ENCODE results near the gene FBXO27.
"Not testable (repeated sequence)": the region's sequence is repeated elsewhere in the genome, so short reads cannot be mapped to it uniquely, and the experiment has no call there.

FBXO27 gene

DNA sequence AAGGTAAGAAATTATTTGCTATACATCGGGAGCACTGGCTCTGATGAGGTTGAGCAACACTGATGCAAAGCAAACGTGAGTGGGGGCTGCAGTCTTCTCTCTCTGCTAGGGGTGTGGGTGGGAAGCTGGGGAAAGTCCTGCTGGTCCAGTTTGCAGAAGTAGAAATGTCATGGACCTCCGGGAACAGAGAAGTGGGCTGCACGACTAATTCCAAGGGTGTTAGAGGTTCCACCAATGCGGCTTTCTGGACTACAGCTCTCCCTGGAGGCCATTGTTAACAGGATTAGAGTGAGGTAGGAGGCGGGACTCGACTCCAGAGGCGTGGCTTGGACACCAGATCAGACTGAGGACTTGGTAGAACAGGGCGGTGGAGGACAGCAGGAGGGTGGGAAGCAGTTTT is 5.7 kb upstream of the FBXO27 start:
- DNase-seq (ENCODE audit: low read depth) = no peak

DNA sequence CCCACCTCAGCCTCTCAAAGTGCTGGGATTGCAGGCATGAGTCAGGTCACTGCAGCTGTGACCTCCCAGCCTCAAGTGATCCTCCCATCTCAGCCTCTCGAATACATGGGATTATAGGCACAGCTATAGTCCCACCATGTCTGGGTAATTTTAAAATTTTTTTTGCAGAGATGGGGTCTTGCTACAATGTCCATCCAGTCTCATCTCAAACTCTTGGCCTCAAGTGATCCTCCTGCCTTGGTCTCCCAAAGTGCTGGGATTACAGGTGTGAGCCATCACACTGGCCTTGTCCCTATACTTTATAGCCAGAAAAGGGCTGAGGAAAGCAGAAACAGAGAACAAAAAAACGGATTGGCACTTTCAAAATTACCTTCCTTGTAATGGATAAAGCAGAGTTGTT is 4.8 kb upstream of the FBXO27 start:
- DNase-seq (ENCODE audit: low read depth) = no peak

DNA sequence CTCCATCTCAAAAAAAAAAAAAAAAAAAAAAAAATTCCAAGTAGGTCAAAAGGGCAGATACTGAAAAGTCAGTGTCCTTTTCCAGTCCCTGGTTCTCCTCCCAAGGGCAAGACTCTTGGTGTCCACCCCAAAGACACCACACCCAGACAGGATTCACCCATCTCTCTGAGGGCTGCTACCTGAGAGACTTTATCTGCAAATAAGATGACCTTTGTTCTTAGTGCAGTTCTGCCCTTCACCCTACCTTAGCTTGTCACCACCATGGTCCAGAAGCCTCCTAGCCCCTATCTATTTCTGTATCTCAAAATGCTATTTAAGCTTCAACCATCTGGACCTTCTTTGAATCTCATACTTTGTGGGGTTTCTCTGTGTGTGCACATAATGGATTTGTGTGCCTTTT is 4.2 kb upstream of the FBXO27 start:
- no peak for DNase-seq (ENCODE audit: low read depth)

DNA sequence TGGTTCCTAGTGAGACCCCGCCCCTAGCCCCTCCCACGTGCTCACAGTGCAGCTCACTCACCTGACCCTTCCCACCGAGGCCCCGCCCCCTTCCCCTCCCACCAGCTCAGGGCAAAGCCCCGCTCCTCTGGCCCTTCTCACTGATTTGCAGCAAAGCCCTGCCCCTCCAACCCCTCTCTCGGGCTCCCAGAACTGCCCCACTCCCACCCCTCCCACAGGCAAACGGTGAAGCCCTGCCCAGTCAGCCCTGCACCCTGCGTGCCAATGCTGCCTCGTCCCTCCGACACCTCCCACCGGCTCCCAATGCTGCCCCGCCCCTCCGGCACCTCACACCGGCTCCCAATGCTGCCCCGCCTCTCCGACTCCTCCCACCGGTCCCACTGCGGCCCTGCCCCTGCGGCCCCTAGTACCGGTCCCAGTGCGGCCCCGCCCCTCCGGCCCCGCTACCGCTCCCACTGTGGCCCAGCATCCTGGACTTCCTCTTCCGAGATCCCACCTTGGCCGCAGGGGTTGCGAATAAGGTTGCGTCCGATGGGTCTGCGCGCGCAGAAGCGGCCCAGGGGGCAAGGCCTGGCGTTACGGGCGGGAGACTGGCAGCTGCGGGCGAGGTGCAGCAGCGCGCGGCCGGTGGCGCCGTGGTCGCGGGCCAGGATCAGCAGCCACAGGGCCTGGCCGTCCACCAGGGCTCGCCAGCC is 834 bp downstream of the FBXO27 start:
- no peak for DNase-seq (ENCODE audit: low read depth)

DNA sequence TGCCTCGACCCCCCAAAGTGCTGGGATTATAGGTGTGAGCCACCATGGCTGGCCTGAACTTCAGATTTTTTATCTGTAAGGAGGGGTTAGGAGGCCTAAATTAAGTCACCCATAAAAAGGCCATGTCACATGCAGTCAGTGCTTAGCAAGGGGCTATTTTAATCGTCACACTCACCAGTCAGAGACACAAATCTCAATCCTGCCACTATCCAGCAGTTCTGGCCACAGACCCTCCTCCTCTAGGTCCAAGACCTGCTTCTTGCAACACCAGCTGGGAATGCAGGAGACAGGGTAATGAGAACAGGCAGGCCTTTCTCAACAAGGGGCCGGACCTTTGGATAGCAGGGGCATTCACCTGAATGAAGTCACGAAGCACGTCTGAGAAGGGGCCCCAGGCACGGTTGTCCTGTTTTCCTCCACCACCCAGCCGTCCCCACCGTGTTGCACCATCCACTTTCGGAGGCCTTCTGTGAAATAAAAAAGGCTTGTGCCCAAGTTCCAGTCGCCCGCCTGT is 1.4 kb downstream of the FBXO27 start:
- DNase-seq (ENCODE audit: low read depth) = no peak

DNA sequence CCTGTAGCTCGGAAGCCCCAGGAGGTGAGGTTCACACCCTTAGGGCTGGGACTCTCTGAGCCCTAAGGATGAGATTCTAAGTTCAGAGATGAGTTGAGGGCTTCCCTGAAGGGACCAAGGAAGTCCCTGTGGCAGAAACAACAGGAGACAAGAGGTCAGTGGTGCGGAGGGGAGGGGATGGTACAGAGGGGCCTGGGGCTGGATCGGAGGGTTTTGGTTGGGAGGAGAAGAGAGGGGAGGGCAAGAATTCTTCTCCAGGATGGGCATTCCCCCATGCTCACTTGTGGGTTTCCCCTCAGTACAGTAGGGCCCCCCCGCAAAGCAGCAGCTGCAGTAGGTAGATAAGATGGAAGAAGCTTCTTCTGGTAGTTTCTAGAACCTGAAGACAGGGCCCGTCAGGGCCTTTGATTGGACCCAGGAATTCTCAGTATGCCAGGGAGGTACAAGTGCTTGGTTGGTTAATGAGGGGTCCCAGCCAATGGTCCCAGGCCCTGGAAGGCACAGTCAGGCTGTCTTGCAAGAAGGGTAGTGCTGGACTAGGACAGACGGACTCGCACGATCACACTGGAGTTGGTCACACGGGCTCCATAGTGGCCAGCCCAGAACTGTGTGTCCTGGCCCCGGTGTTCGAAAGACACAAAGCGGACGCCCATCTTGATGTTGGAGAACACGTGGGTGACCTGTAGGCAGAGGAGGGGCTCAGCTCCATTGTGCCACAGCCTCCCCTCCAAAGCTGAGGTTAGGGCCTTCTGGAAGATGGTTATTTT is 7.3 kb downstream of the FBXO27 start:
- DNase-seq (ENCODE audit: low read depth) = no peak

DNA sequence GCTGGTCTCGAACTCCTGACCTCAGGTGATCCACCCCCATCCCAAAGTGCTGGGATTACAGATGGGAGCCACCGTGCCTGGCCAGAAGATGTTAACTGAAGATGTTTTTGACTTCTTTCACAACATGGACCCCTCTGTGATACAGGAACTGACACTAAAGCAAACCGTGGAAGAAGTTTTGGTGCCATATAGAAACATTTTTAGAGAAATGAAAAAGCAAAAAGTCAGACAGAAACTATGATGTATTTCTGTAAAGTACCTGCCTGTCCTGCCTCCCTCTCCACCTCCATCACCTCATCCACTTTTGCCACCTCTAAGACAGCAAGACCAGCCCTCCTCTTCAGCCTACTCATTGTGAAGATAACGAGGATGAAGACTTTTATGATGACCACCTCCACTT is 11.3 kb downstream of the FBXO27 start:
- no peak for DNase-seq (ENCODE audit: low read depth)

DNA sequence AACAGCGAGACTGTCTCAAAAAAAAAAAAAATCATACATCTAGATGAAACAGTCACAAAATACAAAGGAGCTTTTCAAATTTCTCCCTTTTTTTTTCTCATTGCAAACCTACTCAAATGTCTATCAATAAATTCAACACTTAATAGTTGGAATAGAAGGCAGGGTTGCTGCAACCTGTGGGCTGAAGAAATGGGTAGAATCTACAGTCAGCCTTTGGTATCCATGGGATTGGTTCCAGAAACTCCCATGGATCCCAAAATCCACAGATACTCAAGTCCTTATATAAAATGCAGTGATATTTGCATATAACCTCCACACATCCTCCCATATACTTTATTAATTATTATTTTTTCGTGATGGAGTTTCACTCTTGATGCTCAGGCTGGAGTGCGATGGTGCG is 14.7 kb downstream of the FBXO27 start:
- DNase-seq (ENCODE audit: low read depth) = no peak

DNA sequence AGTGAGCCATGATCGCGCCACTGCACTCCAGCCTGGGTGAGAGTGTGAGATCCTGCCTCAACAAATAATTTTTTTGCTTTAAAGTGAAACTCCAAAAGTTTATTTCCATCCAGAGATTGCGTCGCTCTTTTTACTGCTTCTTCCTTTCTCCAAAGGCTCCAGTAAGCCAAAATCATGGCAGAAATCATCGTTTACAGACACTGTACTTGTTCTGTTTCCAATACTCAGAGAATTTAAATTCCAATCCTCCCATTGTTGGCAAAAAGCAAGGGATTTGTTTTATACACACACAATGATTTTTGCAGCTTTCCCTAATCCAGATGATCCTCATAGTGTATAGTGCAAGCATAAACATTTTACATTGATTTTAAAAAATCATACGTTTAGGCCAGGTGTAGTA is 15.3 kb downstream of the FBXO27 start:
- DNase-seq (ENCODE audit: low read depth) = no peak

DNA sequence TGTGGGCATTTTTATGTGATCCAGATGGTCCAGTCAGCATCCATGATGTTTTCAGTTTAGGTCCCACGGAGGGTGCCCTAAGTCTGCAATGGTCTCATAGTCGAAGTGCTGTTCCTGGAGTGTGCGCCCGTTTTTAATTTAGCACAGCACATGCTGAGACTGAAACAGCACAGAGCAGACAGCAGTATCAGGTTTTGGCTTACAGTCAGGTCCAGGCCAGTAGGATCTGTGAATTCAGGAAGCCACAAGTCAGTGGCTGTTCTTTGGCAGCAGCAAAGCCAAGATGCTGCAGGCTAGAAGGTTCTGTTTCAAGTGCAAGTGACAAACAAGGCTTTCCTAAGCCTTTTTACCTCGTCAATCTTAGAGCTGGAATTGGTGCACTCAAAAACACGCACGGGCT is 18.3 kb downstream of the FBXO27 start:
- no peak for DNase-seq (ENCODE audit: low read depth)

DNA sequence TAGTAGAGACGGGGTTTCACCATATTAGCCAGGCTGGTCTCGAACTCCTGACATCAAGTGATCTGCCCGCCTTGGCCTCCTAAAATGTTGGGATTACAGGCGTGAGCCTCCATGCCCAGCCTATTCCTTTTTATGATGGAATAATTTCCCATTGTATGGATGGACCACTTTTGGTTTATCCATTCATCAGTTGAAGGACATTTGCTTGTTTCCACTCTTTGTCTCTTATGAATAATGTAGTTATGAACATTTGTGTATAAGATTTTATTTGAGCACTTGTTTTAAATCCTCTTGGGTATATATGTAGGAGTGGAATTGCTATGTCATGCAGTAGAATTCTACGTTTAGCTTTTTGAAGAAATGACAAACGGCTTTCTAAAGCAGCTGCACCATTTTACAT is 23.3 kb downstream of the FBXO27 start:
- DNase-seq (ENCODE audit: low read depth) = no peak

DNA sequence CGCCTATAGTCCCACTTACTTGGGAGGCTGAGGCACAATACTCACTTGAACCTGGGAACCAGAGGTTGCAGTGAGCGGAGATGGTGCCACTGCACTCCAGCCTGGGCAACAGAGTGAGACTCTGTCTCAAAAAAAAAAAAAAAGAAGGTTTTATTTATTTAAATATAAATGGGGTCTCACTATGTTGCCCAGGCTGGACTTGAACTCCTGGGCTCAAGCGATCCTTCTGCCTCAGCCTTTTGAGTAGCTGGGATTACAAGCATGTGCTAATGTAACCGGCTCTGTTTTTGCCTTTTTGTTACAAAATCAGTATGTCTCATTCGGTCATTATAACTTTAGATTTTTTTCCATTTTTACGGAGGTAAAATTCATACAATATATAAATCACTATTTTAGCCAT is 24.2 kb downstream of the FBXO27 start:
- no peak for DNase-seq (ENCODE audit: low read depth)

DNA sequence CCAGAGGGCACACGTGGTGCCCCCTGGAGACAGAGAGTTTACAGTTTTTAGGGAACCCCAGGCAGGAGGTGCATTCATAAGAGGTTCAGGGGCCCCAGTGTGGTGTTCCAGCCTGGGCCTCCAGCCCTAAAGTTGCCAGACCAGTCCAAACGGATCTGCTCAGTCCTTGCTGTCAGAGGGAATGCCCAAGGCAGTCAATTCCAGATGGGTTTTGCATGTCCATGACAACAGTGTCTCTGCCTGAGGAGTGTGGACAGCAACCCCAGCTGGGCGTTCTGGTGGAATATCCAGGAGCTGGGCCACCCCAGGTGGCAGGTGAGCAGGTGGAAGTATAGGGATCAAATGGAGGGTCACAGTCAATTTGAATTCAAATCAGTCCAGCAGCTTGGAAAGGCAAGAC is 25.3 kb downstream of the FBXO27 start:
- no peak for DNase-seq (ENCODE audit: low read depth)

DNA sequence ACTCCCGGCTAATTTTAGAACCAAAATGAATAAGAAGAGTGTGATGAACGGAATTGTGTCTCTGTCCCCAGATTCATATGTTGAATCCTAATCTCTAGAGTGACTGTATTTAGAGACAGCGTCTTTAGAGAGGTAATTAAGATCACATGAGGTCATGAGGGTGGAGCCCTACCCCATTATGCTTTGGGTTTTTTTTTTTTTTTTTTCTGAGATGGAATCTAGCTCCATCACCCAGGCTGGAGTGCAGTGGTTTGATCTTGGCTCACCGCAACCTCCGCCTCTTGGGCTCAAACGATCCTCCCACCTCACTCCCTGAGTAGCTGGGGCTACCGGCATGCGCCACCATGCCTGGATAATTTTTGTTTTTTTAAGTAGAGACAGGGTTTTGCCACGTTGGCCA is 27.9 kb downstream of the FBXO27 start:
- DNase-seq (ENCODE audit: low read depth) = no peak

DNA sequence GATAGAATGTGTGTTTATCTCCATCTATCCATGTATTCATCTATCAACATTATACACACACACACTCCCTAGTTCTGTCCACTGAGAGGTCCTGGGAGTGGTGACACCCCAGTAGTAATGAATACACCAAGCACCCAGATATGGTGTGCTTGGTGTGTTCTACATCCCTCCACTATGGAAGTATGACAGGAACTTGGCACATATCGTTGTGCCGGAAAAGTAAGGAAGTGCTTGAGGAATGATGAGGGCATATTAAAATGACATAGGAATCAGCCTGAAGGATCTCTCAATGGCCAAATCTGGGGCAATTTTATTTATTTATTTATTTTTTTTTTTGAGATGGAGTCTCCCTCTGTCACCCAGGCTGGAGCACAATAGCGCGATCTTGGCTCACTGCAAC is 28.6 kb downstream of the FBXO27 start:
- no peak for DNase-seq (ENCODE audit: low read depth)

DNA sequence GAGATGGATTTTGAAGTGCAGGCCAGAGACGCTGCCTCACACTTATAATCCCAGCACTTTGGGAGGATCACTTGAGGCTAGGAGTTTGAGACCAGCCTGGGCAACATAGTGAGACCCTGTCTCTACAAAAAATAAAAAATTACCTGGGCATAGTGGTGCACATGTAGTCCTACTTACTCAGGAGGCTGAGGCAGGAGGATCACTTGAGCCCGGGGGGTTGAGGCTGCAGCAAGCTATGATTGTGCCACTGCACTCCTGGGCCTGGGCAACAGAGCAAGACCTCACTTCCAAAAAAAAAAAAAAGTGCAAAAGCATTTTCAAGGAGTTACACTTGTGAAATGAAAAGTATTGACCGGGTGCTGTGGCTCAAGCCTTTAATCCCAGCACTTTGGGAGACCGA is 29.2 kb downstream of the FBXO27 start:
- DNase-seq (ENCODE audit: low read depth) = no peak

DNA sequence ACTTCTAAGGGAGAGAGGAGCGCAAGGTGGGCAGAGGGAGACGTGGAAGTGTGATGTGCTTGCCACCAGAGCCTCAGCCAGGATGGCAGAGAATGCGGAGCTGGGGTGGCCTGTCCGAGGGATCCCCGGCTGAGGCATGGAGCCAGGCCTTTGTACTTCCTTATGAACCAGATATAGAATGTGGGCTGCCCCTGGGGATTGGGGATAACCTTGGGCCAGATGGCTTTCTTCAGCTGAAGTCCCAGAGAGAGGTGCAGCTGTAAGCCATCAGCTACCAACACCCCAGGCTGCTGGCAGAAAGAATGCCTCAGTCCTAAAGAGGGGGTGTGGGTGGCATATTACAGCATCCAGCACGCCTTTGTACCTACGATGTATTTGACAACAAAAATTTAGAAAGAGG is 31.3 kb downstream of the FBXO27 start:
- DNase-seq (ENCODE audit: low read depth) = no peak

DNA sequence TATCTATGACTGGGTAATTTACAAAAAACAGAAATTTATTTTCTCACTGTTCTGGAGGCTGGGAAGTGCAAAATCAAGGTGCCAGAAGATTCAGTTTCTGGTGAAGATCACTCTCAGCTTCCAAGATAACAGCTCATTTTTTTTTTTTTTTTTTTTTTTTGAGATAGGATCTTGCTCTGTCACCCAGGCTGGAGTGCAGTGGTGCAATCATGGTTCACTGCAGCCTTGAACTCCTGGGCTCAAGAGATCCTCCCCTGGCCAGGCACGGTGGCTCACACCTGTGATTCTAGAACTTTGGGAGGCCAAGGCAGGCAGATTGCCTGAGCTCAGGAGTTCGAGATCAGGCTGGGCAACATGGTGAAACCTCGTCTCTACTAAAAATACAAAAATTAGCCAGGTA is 34.8 kb downstream of the FBXO27 start:
- not testable (repeated sequence) for DNase-seq (ENCODE audit: low read depth)

DNA sequence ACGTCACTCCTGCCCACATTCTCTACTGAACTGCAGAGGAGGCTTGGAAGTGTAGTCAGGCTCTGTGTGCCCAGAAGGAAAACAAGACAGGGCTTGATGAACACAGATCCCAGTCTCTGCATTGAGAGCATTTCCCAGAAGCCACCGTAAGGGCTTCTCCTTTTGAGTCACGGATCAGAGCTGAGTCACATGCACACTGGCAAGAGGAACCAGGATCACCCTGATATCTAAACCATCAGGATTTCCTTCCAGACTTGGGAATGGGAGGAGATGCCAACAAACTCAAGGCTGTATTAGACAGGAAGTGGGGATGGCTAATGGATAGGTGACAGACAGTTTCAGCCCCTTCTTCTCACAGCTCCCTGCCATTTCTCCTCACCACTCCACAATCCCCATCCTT is 39.1 kb downstream of the FBXO27 start:
- peak; percentile 37 for DNase-seq (ENCODE audit: low read depth)

DNA sequence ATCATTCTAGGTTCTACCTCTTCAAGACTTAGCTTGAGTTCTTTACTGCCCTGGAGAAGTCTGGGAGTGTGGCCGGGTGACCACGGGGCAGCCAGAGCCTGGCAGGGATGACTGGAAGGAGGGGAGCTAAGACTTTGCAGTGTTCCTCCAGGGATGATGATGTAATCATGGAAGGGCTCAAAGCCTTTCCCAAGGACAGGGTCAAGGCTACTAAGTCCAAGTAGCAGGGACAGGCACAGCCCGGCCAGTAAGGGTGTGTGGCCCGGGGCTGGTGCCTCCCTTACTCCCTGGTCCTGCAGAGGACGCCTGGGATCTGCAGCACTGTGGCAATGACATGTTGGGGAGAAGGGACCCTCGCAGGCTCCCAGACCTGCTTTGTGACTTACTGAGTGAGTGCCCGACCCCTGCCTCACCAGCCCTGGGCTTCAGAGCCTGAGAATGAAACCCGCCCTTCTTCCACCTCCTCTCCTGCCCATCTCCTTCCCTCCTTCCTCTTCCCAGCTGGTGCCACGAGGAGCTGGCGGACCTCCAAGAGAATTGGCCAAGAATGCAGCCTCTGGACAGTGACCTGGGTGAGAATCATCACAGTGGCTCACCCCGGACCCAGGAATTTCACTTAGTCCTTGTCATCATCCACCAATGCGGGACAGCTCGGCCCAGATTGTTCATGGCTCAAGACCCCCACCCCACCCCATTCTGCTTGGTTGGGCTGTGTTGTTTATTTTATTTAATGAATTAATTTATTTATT is 41.2 kb downstream of the FBXO27 start:
- DNase-seq (ENCODE audit: low read depth) = no peak

DNA sequence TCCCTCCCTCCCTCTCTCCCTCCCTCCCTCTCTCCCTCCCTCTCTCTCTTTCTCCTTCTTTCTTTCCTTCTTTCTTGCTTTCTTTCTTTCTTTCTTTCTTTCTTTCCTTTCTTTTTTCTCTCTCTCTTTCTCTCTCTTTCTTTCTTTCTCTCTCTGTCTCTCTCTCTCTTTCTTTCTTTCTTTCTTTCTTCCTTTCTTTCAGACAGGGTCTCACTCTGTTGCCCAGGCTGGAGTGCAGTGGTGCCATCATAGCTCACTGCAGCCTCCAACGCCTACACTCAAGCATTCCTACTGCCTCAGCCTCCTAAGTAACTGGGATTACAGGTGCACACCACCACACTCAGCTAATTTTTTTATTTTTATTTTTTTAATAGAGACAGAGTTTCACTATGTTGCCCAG is 42.7 kb downstream of the FBXO27 start:
- DNase-seq (ENCODE audit: low read depth) = not testable (repeated sequence)

DNA sequence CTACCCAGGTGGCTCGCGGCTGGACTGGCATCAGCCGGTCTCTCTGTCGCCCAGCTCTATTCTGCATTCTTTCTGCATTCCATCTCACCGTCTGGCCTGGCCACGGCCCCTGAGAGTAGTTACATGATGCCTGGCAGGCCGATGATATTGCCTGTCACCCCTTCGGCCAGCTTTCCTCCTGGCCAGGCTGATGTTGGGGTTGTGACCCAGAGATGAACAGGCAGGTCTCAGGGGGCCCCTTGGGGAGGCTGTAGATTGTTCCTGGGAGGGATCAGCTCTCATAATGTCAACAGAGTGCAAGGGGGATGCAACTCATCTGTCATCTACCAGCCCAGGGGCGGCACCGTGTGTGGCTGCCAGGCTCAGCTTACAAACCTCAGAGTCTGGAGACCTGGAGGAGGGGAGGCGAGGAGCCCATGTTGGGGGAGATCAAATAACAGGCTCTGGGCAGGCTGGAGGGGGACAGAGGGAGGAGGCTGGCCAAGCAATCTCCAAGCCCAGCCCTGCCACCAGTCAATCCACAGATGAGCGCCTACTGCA is 43.2 kb downstream of the FBXO27 start:
- DNase-seq (ENCODE audit: low read depth) = no peak

DNA sequence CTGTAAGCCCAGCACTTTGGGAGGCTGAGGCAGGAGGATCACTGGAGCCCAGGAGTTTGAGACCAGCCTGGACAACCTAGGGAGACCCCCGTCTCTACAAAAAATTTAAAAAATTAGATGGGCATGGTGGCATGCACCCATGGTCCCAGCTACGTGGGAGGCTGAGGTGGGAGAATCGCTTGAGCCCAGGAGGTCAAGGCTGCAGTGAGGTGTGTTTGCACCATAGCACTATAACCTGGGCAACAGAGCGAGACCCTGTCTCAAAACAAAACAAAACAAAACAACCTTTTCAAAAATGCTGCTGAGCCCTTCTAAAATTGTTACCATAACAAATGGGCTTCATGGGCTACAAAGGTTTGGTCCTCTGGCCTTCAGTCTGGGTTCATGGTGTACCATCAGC is 43.7 kb downstream of the FBXO27 start:
- DNase-seq (ENCODE audit: low read depth) = not testable (repeated sequence)

Measured in GM04503 (cell line).